ENCODE data around the gene ZNF292.

Gene ZNF292

GRCh38 chr6:87154993-87155841, at the start of gene ZNF292:
Gene ZNF292, plus strand, starts transcription at chr6:87155565. Its CDS starts 27 bp downstream, at chr6:87155592.
- peak within 1 kb of the TSS; percentile 92 for H3K27ac ChIP-seq
- no peak for TF ChIP-seq CTCF (IDR thresholded peaks at IDR 0.05)
- no peak for TF ChIP-seq ZFX (IDR thresholded peaks at IDR 0.05; ENCODE audit: borderline replicate concordance)

- H3K27ac ChIP-seq: no peak overlapping the region
- TF ChIP-seq CTCF (IDR thresholded peaks at IDR 0.05) (no peak), ZFX (IDR thresholded peaks at IDR 0.05; ENCODE audit: borderline replicate concordance) (no peak)
Observed at GRCh38 chr6:87105823-87106222, 49.5 kb upstream of the ZNF292 start.

GRCh38 chr6:87110636-87111035, 44.7 kb upstream of the ZNF292 start:
- no peak overlapping the region for H3K27ac ChIP-seq

GRCh38 chr6:87115402-87116135, 39.8 kb upstream of the ZNF292 start:
- TF ChIP-seq ZFX (IDR thresholded peaks at IDR 0.05; ENCODE audit: borderline replicate concordance) (no peak), CTCF (IDR thresholded peaks at IDR 0.05) (no peak)
- H3K27ac ChIP-seq: no peak overlapping the region

More at GRCh38 chr6:87110636-87111035, 44.7 kb upstream of the ZNF292 start:
- TF ChIP-seq ZFX (IDR thresholded peaks at IDR 0.05; ENCODE audit: borderline replicate concordance) (no peak), CTCF (IDR thresholded peaks at IDR 0.05) (no peak)

GRCh38 chr6:87116922-87117321, 38.4 kb upstream of the ZNF292 start:
- no peak for TF ChIP-seq CTCF (IDR thresholded peaks at IDR 0.05)
- no peak for TF ChIP-seq ZFX (IDR thresholded peaks at IDR 0.05; ENCODE audit: borderline replicate concordance)
- no peak overlapping the region for H3K27ac ChIP-seq

GRCh38 chr6:87118054-87118453, 37.3 kb upstream of the ZNF292 start:
- TF ChIP-seq CTCF (IDR thresholded peaks at IDR 0.05) (no peak), ZFX (IDR thresholded peaks at IDR 0.05; ENCODE audit: borderline replicate concordance) (no peak)
- no peak overlapping the region for H3K27ac ChIP-seq

GRCh38 chr6:87122477-87122876, 32.9 kb upstream of the ZNF292 start:
- H3K27ac ChIP-seq: no peak overlapping the region
- no peak for TF ChIP-seq ZFX (IDR thresholded peaks at IDR 0.05; ENCODE audit: borderline replicate concordance)
- TF ChIP-seq CTCF (IDR thresholded peaks at IDR 0.05): no peak
